Trophoblast cell (in vitro differentiated cells and primary cell): ENCODE results near the gene PLEKHO2.
"Not testable (repeated sequence)": the region's sequence is repeated elsewhere in the genome, so short reads cannot be mapped to it uniquely, and the experiment has no call there.

Experiments
- DNase-seq, 2 donors: peaks; one replicate each; pipeline ENCODE4 v3.0.0-alpha.2; 2016
- H2AFZ ChIP-seq: 2 replicates; pipeline ENCODE4 v1.6.1; 2013; ENCODE audit warnings: low read length, moderate library complexity, mild to moderate bottlenecking; ENCODE audit not compliant: insufficient read depth, poor library complexity
- H2AK5ac ChIP-seq: 2 replicates; pipeline ENCODE4 v1.6.1; 2013; ENCODE audit warnings: mild to moderate bottlenecking, low read length
- H2BK120ac ChIP-seq: 2 replicates; pipeline ENCODE4 v1.6.1; 2013; ENCODE audit warnings: low read length, mild to moderate bottlenecking, moderate library complexity; ENCODE audit not compliant: insufficient read depth, poor library complexity
- H2BK12ac ChIP-seq: 2 replicates; pipeline ENCODE4 v1.6.1; 2013; ENCODE audit warnings: mild to moderate bottlenecking, low read length, moderate library complexity
- H2BK5ac ChIP-seq: 2 replicates; pipeline ENCODE4 v1.6.1; 2013; ENCODE audit warnings: low read length, low read depth, moderate library complexity, mild to moderate bottlenecking; ENCODE audit not compliant: poor library complexity
- H3K14ac ChIP-seq: 2 replicates; pipeline ENCODE4 v1.6.1; 2013; ENCODE audit warnings: mild to moderate bottlenecking, low read length
- H3K18ac ChIP-seq: 2 replicates; pipeline ENCODE4 v1.6.1; 2013; ENCODE audit warnings: mild to moderate bottlenecking, low read length
- H3K23ac ChIP-seq: 2 replicates; pipeline ENCODE4 v1.6.1; 2013; ENCODE audit warnings: low read length
- H3K27ac ChIP-seq: 2 replicates; pipeline ENCODE4 v1.5.1; 2013; ENCODE audit warnings: low read depth, mild to moderate bottlenecking, inconsistent platforms, low read length, moderate library complexity
- H3K27me3 ChIP-seq: 2 replicates; pipeline ENCODE4 v1.6.1; 2013; ENCODE audit warnings: inconsistent platforms, mild to moderate bottlenecking, low read length, moderate library complexity; ENCODE audit not compliant: insufficient read depth
- H3K36me3 ChIP-seq, 2 experiments: 1 replicate in 1 of 2; 2 replicates in 1 of 2; pipeline ENCODE4 v1.6.1; 2013; ENCODE audit warnings: low read length in 2 of 2, mild to moderate bottlenecking in 2 of 2, moderate library complexity in 1 of 2; ENCODE audit not compliant: insufficient read depth in 2 of 2, control insufficient read depth in 1 of 2
- H3K4ac ChIP-seq: 2 replicates; pipeline ENCODE4 v1.6.1; 2013; ENCODE audit warnings: low read depth, mild to moderate bottlenecking, low read length, moderate library complexity
- H3K4me1 ChIP-seq, 2 experiments: 1 replicate in 1 of 2; 2 replicates in 1 of 2; pipeline ENCODE4 v1.6.1; 2013; ENCODE audit warnings: low read length in 2 of 2, mild to moderate bottlenecking in 2 of 2, moderate library complexity in 1 of 2; ENCODE audit not compliant: insufficient read depth in 2 of 2, control insufficient read depth in 1 of 2
- H3K4me2 ChIP-seq: 2 replicates; pipeline ENCODE4 v1.6.1; 2013; ENCODE audit warnings: inconsistent platforms, mild to moderate bottlenecking, low read length, moderate library complexity
- H3K4me3 ChIP-seq: 2 replicates; pipeline ENCODE4 v1.5.1; 2013; ENCODE audit warnings: mild to moderate bottlenecking, low read depth, low read length, inconsistent platforms
- H3K79me1 ChIP-seq: one replicate; pipeline ENCODE4 v1.6.1; 2013; ENCODE audit warnings: low read length
- H3K79me2 ChIP-seq: 2 replicates; pipeline ENCODE4 v1.6.1; 2013; ENCODE audit warnings: low read length, mild to moderate bottlenecking; ENCODE audit not compliant: control insufficient read depth, insufficient read depth, poor library complexity
- H3K9ac ChIP-seq: 2 replicates; pipeline ENCODE4 v1.6.1; 2013; ENCODE audit warnings: mild to moderate bottlenecking, low read length
- H3K9me3 ChIP-seq: 2 replicates; pipeline ENCODE4 v1.6.1; 2013; ENCODE audit warnings: low read depth, mild to moderate bottlenecking, control low read depth, inconsistent platforms, low read length; ENCODE audit not compliant: insufficient read depth
- H4K12ac ChIP-seq: 2 replicates; pipeline ENCODE4 v1.6.1; 2013; ENCODE audit warnings: low read depth, mild to moderate bottlenecking, low read length, moderate library complexity
- H4K8ac ChIP-seq: 2 replicates; pipeline ENCODE4 v1.6.1; 2013; ENCODE audit warnings: low read depth, mild to moderate bottlenecking, low read length, moderate library complexity
- H4K91ac ChIP-seq: one replicate; pipeline ENCODE4 v1.6.1; 2013; ENCODE audit warnings: low read depth, mild to moderate bottlenecking, low read length, moderate library complexity
- WGBS: extraction: QIAGEN DNeasy Blood & Tissue Kit; methylation state at CpG from one replicate; pipeline ENCODE4 v1.1.7; 2013; ENCODE audit warnings: missing lambda C conversion rate; ENCODE audit not compliant: insufficient read length, insufficient coverage; ENCODE audit errors: extremely low coverage; 5-methylcytosine and 5-hydroxymethylcytosine counted together

Gene PLEKHO2

DNA sequence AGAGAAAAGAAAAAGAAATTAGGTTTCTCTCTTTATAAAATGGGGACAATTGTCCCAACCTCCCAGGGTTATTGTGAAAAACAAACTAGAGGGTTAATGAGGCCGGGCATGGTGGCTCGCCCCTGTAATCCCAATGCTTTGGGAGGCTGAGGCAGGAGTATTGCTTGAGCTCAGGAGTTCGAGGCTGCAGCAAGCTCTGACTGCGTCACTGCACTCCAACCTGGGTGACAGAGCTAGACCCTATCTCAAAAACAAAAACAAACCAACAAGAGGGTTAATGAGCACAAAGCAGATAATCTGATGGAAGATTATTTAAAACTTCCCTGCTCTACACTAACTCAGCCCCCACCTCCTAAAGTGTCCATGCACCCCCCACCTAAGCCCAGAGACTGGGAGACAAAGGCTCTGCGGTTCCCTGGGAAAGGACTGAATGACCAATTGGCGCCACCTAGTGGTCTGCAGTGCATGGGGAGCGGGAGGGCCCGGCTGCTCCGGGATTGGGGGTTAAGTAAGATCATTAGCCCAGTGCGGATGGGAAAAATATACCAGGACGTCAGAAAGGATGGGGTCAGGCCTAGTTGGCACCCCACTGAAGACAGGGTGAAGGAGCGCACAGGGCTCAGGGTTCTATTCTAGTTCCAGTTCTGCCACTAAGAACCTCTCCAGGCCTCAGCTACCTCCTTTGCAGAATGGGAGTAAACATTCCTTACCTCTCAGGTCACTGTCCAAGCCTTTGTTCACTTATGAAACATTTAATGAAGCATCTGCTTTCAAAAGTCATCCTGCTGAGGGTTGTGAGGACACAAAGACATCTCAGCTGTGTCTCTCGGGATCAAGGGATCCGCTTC, 31.8 kb upstream of the PLEKHO2 start:
- H3K18ac ChIP-seq: no peak overlapping the region
- peak overlapping the region; percentile 4 for H2BK120ac ChIP-seq
- H3K36me3 ChIP-seq: no peaks in the 10 kb centered on the region
- H2BK12ac ChIP-seq: no peak overlapping the region
- peak overlapping the region; percentile 41 for H4K12ac ChIP-seq
- no peak overlapping the region for H3K14ac ChIP-seq
- H2AFZ ChIP-seq: peak overlapping the region; percentile 26
- peaks cover 9 to 10% of the 10 kb centered on the region in 2 experiments for H3K4me1 ChIP-seq
- H2BK5ac ChIP-seq: no peak overlapping the region
- H3K9me3 ChIP-seq: no peaks in the 10 kb centered on the region
- no peak overlapping the region for H3K9ac ChIP-seq
- no CpG with 5 or more reads among the region's 14 CpGs for WGBS
- H4K8ac ChIP-seq: peak overlapping the region; percentile 44
- H3K23ac ChIP-seq: no peak overlapping the region
- no peaks in the 10 kb centered on the region for H3K27me3 ChIP-seq
- H3K79me2 ChIP-seq: no peaks in the 10 kb centered on the region
- H3K4me3 ChIP-seq: no peak overlapping the region
- no peak overlapping the region for H3K27ac ChIP-seq
- peak overlapping the region; percentile 50 for H4K91ac ChIP-seq
- peaks cover 11% of the 10 kb centered on the region for H3K79me1 ChIP-seq
- no peak overlapping the region for H3K4ac ChIP-seq
- peak overlapping the region; percentile 16 for H3K4me2 ChIP-seq
- no peak overlapping the region for H2AK5ac ChIP-seq
- peak; percentile 59 to 88 for DNase-seq

DNA sequence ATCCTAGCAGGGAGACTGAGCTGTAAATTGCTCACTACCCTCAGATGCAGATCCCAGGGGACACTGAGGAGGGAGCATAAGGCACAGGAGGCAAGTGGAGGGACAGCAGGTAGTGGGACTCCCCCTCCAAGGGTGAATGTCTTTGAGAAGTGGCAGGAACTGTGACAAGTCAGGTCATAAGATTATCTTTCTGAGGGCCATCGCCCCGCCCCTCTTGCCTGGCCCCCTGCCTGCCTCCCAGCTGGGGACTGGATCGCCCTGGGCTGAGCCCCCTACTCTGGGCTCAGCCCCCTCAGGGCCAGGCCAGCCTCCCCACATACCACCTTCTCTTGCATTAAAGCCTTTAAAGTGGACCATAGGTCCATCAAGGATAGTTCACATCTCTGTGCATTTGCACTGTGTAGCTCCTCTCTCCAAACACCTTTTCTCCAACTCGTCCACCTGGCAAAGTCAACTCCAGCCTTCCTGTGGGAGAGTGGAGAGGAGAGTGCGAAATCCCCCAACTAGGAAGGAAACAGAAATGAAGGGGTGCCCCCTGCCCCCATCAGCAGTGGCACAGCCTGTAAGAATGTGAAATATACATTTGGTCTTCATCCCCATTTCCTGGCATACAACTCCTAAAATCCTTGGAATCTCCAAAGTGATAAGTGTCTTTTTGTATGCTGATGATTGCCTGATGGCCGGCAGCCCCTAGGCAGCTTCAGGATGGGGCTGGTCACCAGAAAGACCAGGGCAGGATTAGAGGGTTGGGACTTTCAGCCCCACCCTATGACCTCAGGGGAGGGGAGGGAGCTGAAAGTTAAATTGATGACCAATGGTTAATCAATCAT, 31.0 kb upstream of the PLEKHO2 start:
- Histone ChIP-seq H2AK5ac (peak overlapping the region; percentile 30), H3K9ac (no peak overlapping the region), H3K4me3 (no peak overlapping the region), H3K4me1 (peaks cover 9 to 10% of the 10 kb centered on the region in 2 experiments), H3K79me2 (no peaks in the 10 kb centered on the region), H3K18ac (no peak overlapping the region), H4K12ac (no peak overlapping the region), H3K4ac (no peak overlapping the region), H3K27me3 (no peaks in the 10 kb centered on the region), H3K23ac (no peak overlapping the region), H3K14ac (peak overlapping the region; percentile 18), H4K91ac (peak overlapping the region; percentile 50), H3K4me2 (no peak overlapping the region), H2BK12ac (peak overlapping the region; percentile 9), H3K27ac (no peak overlapping the region), H3K79me1 (peaks cover 11% of the 10 kb centered on the region), H2BK120ac (peak overlapping the region; percentile 4), H3K9me3 (no peaks in the 10 kb centered on the region), H2AFZ (peak overlapping the region; percentile 26), H4K8ac (peak overlapping the region; percentile 44), H2BK5ac (no peak overlapping the region), H3K36me3 (no peaks in the 10 kb centered on the region)
- no peak for DNase-seq
- WGBS: no CpG with 5 or more reads among the region's 6 CpGs

DNA sequence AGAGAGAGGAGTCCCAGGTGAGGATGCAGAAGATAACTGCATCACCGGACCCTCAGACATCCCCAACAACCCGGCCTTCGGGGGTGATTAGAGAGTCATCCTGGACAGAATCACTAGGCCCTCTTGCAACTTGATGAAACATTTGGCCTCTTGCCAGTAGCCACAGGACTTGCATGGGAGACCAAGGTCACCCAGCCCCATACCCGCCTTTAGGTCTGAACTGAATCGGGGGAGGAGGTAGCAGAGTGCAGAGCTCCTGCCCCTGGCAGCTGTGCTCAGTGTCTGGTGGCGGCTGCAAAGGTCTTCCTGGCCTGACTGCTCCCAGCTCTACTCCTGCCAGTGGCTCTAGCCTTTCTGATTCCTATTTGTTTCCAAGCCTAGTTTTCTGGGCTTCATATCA, 28.6 kb upstream of the PLEKHO2 start:
- Histone ChIP-seq H3K18ac (no peak overlapping the region), H2BK5ac (no peak overlapping the region), H3K4me3 (no peak overlapping the region), H2BK120ac (no peak overlapping the region), H3K4ac (no peak overlapping the region), H2BK12ac (no peak overlapping the region), H3K23ac (no peak overlapping the region), H3K36me3 (peaks cover 3 to 8% of the 10 kb centered on the region in 2 experiments), H4K12ac (no peak overlapping the region), H3K79me2 (no peaks in the 10 kb centered on the region), H2AFZ (no peak overlapping the region), H3K27ac (no peak overlapping the region), H3K9me3 (no peaks in the 10 kb centered on the region), H3K14ac (no peak overlapping the region), H4K91ac (no peak overlapping the region), H3K4me2 (no peak overlapping the region), H3K27me3 (no peaks in the 10 kb centered on the region), H4K8ac (no peak overlapping the region), H2AK5ac (no peak overlapping the region), H3K9ac (no peak overlapping the region), H3K79me1 (peaks cover 11% of the 10 kb centered on the region), H3K4me1 (peaks cover 9 to 10% of the 10 kb centered on the region in 2 experiments)
- WGBS: no CpG with 5 or more reads among the region's 6 CpGs
- DNase-seq: no peak

DNA sequence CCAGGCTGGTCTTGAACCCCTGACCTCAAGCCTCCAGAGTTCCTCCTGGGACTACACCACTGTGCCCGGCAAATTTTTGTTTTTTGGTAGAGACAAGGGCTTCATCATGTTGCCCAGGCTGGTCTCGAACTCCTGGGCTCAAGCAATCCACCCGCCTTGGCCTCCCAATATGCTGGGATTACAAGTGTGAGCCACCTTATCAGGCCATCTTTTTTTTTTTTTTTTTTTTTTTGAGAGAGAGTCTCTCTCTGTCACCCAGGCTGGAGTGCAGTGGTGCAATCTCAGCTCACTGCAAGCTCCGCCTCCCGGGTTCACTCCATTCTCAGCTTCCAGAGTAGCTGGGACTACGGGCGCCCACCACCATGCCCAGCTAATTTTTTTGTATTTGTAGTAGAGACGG, 27.4 kb upstream of the PLEKHO2 start:
- H2AK5ac ChIP-seq, H3K9ac ChIP-seq, H3K4me2 ChIP-seq, H3K27ac ChIP-seq, H3K79me2 ChIP-seq, H3K14ac ChIP-seq, H3K4ac ChIP-seq, H2BK12ac ChIP-seq, H4K8ac ChIP-seq, H2AFZ ChIP-seq, H3K4me3 ChIP-seq, H2BK5ac ChIP-seq, H3K23ac ChIP-seq, H2BK120ac ChIP-seq, H3K27me3 ChIP-seq, H4K91ac ChIP-seq, H3K9me3 ChIP-seq, H3K18ac ChIP-seq, H4K12ac ChIP-seq: not testable (repeated sequence)
- Histone ChIP-seq H3K36me3 (peaks cover 9 to 12% of the 10 kb centered on the region in 2 experiments), H3K79me1 (peaks cover 11% of the 10 kb centered on the region), H3K4me1 (peaks cover 9 to 10% of the 10 kb centered on the region in 2 experiments)
- DNase-seq: peak in 1 of 2 donors; percentile 5
- WGBS: no CpG with 5 or more reads among the region's 8 CpGs
